GM23338 (cell line): ENCODE measurements around the gene RAX2. TPM values are rescaled to one million over a fixed set of nuclear protein-coding genes. Genes with fewer than 3 reads are reported as not detected.
A peak's percentile ranks its signal among the peaks of the same experiment; 100 is the strongest.

Experiments used
- ATAC-seq: fragments of 200-7000 bp; cut with Tn5 transposase; 3 replicates; pipeline ENCODE4 v1.9.1; 2020
- DNase-seq: peaks from one replicate; pipeline ENCODE4 v3.0.0-alpha.2; 2015; ENCODE audit warnings: low spot score
- H2AFZ ChIP-seq: fragments of 200-600 bp; sonication (generic); 2 replicates; pipeline ENCODE4 v1.8.0; 2016; ENCODE audit warnings: antibody characterized with exemption, mild to moderate bottlenecking, moderate library complexity
- H3F3A ChIP-seq: fragments of 200-600 bp; sonication (generic); replicated peaks from 2 replicates; pipeline ENCODE4 v1.8.0; 2017; ENCODE audit warnings: antibody characterized with exemption, mixed run types, low read depth
- H3K27ac ChIP-seq: fragments of 200-600 bp; sonication (generic); 2 replicates; pipeline ENCODE4 v1.6.1; 2016; ENCODE audit warnings: low read depth
- H3K27me3 ChIP-seq: fragments of 200-600 bp; sonication (generic); 2 replicates; pipeline ENCODE4 v1.8.0; 2016; ENCODE audit warnings: mild to moderate bottlenecking, mixed run types, moderate library complexity; ENCODE audit not compliant: insufficient read depth
- H3K36me3 ChIP-seq: fragments of 200-600 bp; sonication (generic); 2 replicates; pipeline ENCODE4 v1.8.0; 2016; ENCODE audit warnings: mild to moderate bottlenecking; ENCODE audit not compliant: insufficient read depth
- H3K4me1 ChIP-seq: fragments of 200-600 bp; sonication (generic); 2 replicates; pipeline ENCODE4 v1.8.0; 2016; ENCODE audit warnings: mild to moderate bottlenecking, moderate library complexity; ENCODE audit not compliant: insufficient read depth
- H3K4me2 ChIP-seq: fragments of 200-600 bp; sonication (generic); 2 replicates; pipeline ENCODE4 v1.7.1; 2017; ENCODE audit warnings: mixed run types
- H3K4me3 ChIP-seq: fragments of 200-600 bp; sonication (generic); 2 replicates; pipeline ENCODE4 v1.6.1; 2016; ENCODE audit warnings: mixed run types
- H3K79me2 ChIP-seq: fragments of 200-600 bp; sonication (generic); replicated peaks from 2 replicates; pipeline ENCODE4 v1.8.0; 2017; ENCODE audit warnings: mild to moderate bottlenecking; ENCODE audit not compliant: insufficient read depth
- H3K9me2 ChIP-seq: fragments of 200-600 bp; sonication (generic); 2 replicates; pipeline ENCODE4 v1.8.0; 2017; ENCODE audit not compliant: insufficient read depth
- H4K20me1 ChIP-seq: fragments of 200-600 bp; sonication (generic); replicated peaks from 2 replicates; pipeline ENCODE4 v1.8.0; 2017; ENCODE audit warnings: mild to moderate bottlenecking; ENCODE audit not compliant: insufficient read depth
- H3K27ac Mint-ChIP-seq: 2 replicates; pipeline ENCODE4 v1.8.0; 2020; ENCODE audit warnings: inconsistent platforms, mild to moderate bottlenecking, moderate library complexity, mixed read lengths
- H3K27me3 Mint-ChIP-seq: 3 replicates; pipeline ENCODE4 v1.8.0; 2022; ENCODE audit warnings: low read depth, mild to moderate bottlenecking, moderate library complexity, mixed read lengths, inconsistent platforms; ENCODE audit not compliant: insufficient read depth, poor library complexity
- H3K36me3 Mint-ChIP-seq: 3 replicates; pipeline ENCODE4 v1.8.0; 2021; ENCODE audit warnings: low read depth, mild to moderate bottlenecking, inconsistent platforms, moderate library complexity, mixed read lengths
- H3K4me1 Mint-ChIP-seq: 3 replicates; pipeline ENCODE4 v1.8.0; 2020; ENCODE audit warnings: mild to moderate bottlenecking, inconsistent platforms, mixed read lengths
- H3K4me3 Mint-ChIP-seq: 3 replicates; pipeline ENCODE4 v1.8.0; 2021; ENCODE audit warnings: moderate library complexity, mild to moderate bottlenecking, inconsistent platforms, mixed read lengths
- H3K9me3 Mint-ChIP-seq: 3 replicates; pipeline ENCODE4 v1.8.0; 2020; ENCODE audit warnings: moderate library complexity, mild to moderate bottlenecking, inconsistent platforms, mixed read lengths
- CREB1 ChIP-seq: fragments of 250-450 bp; sonication (Bioruptor Pico); IDR thresholded peaks from 2 replicates; pipeline ENCODE4 v1.5.0; 2020; ENCODE audit warnings: low read depth, mild to moderate bottlenecking, moderate library complexity
- JUNB ChIP-seq: IDR thresholded peaks from one replicate; pipeline ENCODE4 v1.6.1; 2016; ENCODE audit warnings: antibody characterized with exemption; ENCODE audit not compliant: unreplicated experiment
- NANOG ChIP-seq: IDR thresholded peaks from 2 replicates; pipeline ENCODE4 v1.6.1; 2016; ENCODE audit warnings: antibody characterized with exemption, borderline replicate concordance
- POLR2AphosphoS5 ChIP-seq: IDR thresholded peaks from 2 replicates; pipeline ENCODE4 v1.6.1; 2016; ENCODE audit warnings: antibody characterized with exemption, low read depth
- ZNF114 ChIP-seq: fragments of 250-450 bp; sonication (Bioruptor Pico); IDR thresholded peaks from 2 replicates; pipeline ENCODE4 v1.5.0; 2020; ENCODE audit warnings: mild to moderate bottlenecking, moderate library complexity
- polyA plus RNA-seq: library from polyadenylated mRNA; unstranded; fragments of >200 nt; fragmentation: Nextera tagmentation; extraction: Ambion mirVana; gene quantifications from 2 replicates; pipeline ENCODE4 v1.2.1, GENCODE V29; 2016
- total RNA-seq: library from RNA; depleted of rRNA; stranded (reverse); fragments of >200 nt; shearing (Covaris generic); gene quantifications from 2 replicates; pipeline ENCODE4 v1.2.3, GENCODE V29; 2014
- TF ChIP-seq, protein P1 (sequence below): fragments of 250-450 bp; sonication (Bioruptor Pico); IDR thresholded peaks from 2 replicates; pipeline ENCODE4 v1.5.0; 2020; ENCODE audit warnings: mild to moderate bottlenecking, moderate library complexity
- TF ChIP-seq, protein P2 (sequence below): IDR thresholded peaks from 2 replicates; pipeline ENCODE4 v1.6.1; 2016; ENCODE audit warnings: antibody characterized with exemption
- TF ChIP-seq, protein P3 (sequence below), 2 experiments: fragments of 200-600 bp in 1 of 2; sonication (generic) in 1 of 2; conservative IDR thresholded peaks; 2 replicates each; pipeline versions ENCODE4 v1.5.1 to v1.6.1; 2016 to 2017; ENCODE audit warnings: antibody characterized with exemption in 2 of 2, low read depth in 2 of 2, mild to moderate bottlenecking in 2 of 2, moderate library complexity in 1 of 2

Gene RAX2
- total and polyA plus RNA-seq, 2 experiments from 2014 or later = 0.13 TPM; not detected in 1

DNA sequence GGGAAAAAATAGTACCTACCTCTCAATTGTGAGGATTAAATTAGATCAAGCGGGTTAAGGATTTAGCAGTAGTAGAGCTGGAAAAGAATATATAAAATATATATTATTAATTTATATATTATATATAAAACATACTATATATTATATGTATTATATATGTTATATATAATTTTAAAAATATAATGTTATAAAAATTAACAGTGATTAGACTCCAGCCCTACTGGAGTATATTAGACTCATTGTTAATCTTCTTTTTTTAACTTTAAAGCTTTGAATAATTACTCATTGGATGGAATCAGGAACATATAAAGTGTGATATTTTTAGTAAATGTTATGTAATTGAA lies 9.9 kb downstream of the RAX2 start:
- H3K27me3 Mint-ChIP-seq = peaks cover 11% of the 10 kb centered on the region
- no peak for TF ChIP-seq NANOG
- peaks cover 2% of the 10 kb centered on the region; the same call in 1 of the 3 replicates for H3K9me3 Mint-ChIP-seq
- peak overlapping the region; percentile 97 for H3K27ac Mint-ChIP-seq
- no peaks in the 10 kb centered on the region for H3F3A ChIP-seq
- H3K4me1 ChIP-seq = peaks cover 3% of the 10 kb centered on the region
- H3K36me3 Mint-ChIP-seq = peaks cover 5% of the 10 kb centered on the region; the same call in 2 of the 3 replicates
- H2AFZ ChIP-seq = peak overlapping the region; percentile 76; the same call in 1 of the 2 replicates
- no peaks in the 10 kb centered on the region for H3K27me3 ChIP-seq
- no peaks in the 10 kb centered on the region for H3K36me3 ChIP-seq
- no peaks in the 10 kb centered on the region; the same call in 1 of the 2 replicates for H3K9me2 ChIP-seq
- no peak overlapping the region; the same call in 1 of the 2 replicates for H3K4me2 ChIP-seq
- H4K20me1 ChIP-seq = no peaks in the 10 kb centered on the region
- peaks cover 22% of the 10 kb centered on the region for H3K79me2 ChIP-seq
- ATAC-seq (no peak), DNase-seq (no peak)
- H3K4me1 Mint-ChIP-seq = peaks cover 4% of the 10 kb centered on the region
- H3K4me3 ChIP-seq = peak overlapping the region; percentile 99
- no peak overlapping the region for H3K27ac ChIP-seq
- H3K4me3 Mint-ChIP-seq = peak overlapping the region; percentile 96

DNA sequence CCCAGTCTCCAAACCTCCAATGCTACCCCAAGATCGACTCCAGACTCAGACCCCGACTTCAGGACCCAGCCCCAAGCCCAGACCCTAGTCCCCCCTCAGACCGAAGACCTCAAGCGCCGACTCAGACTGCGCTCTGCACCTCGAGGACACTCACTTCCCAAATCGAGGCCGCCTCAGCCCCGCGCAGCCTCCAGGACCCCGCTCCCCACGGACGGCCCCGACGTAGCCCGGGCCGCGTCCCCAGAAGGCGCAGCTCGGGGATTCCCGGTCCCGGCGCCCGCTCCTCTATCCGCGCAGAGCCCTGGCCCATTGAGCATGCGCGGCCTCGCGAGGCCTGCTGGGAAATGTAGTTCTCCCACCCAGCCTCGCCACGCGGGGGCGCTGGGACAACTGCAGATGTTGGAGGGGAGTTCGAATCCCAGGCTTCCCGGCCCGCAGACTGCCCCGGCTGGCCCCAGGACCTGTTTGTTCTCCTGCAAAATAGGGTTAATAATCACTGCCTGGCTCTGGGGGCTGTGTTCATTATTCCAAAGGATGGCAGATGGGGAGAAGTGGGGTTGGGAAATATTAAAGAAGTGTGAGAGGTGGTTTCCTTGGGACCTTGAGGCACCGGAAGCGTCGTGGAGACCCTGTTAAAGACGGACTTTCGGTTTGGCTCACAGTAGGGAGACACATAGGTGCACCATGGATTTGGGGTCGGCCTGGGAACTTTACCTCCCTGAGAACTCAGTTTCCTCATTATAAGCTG lies 10.5 kb downstream of the RAX2 start, which contains the start of gene APBA3:
Gene APBA3, minus strand, starts transcription at position 311 of the 748 bp plus-strand sequence. CDS start 1,428 bp downstream, outside the sequence.
- ATAC-seq = peak; percentile 79
- H3K36me3 ChIP-seq = no peaks in the 10 kb centered on the region
- Mint-ChIP-seq H3K4me1 (peaks cover 4% of the 10 kb centered on the region), H3K4me3 (peak within 1 kb of the TSS; percentile 96), H3K27me3 (peaks cover 11% of the 10 kb centered on the region), H3K9me3 (peaks cover 2% of the 10 kb centered on the region; the same call in 1 of the 3 replicates), H3K27ac (peak within 1 kb of the TSS; percentile 97), H3K36me3 (peaks cover 4% of the 10 kb centered on the region; the same call in 2 of the 3 replicates)
- peak within 1 kb of the TSS; percentile 99 for H3K4me3 ChIP-seq
- peak within 1 kb of the TSS; percentile 96 for H2AFZ ChIP-seq
- peaks cover 22% of the 10 kb centered on the region for H3K79me2 ChIP-seq
- no peaks in the 10 kb centered on the region for H4K20me1 ChIP-seq
- H3K27me3 ChIP-seq = no peaks in the 10 kb centered on the region
- no peak for TF ChIP-seq JUNB
- TF ChIP-seq, protein P1, sequence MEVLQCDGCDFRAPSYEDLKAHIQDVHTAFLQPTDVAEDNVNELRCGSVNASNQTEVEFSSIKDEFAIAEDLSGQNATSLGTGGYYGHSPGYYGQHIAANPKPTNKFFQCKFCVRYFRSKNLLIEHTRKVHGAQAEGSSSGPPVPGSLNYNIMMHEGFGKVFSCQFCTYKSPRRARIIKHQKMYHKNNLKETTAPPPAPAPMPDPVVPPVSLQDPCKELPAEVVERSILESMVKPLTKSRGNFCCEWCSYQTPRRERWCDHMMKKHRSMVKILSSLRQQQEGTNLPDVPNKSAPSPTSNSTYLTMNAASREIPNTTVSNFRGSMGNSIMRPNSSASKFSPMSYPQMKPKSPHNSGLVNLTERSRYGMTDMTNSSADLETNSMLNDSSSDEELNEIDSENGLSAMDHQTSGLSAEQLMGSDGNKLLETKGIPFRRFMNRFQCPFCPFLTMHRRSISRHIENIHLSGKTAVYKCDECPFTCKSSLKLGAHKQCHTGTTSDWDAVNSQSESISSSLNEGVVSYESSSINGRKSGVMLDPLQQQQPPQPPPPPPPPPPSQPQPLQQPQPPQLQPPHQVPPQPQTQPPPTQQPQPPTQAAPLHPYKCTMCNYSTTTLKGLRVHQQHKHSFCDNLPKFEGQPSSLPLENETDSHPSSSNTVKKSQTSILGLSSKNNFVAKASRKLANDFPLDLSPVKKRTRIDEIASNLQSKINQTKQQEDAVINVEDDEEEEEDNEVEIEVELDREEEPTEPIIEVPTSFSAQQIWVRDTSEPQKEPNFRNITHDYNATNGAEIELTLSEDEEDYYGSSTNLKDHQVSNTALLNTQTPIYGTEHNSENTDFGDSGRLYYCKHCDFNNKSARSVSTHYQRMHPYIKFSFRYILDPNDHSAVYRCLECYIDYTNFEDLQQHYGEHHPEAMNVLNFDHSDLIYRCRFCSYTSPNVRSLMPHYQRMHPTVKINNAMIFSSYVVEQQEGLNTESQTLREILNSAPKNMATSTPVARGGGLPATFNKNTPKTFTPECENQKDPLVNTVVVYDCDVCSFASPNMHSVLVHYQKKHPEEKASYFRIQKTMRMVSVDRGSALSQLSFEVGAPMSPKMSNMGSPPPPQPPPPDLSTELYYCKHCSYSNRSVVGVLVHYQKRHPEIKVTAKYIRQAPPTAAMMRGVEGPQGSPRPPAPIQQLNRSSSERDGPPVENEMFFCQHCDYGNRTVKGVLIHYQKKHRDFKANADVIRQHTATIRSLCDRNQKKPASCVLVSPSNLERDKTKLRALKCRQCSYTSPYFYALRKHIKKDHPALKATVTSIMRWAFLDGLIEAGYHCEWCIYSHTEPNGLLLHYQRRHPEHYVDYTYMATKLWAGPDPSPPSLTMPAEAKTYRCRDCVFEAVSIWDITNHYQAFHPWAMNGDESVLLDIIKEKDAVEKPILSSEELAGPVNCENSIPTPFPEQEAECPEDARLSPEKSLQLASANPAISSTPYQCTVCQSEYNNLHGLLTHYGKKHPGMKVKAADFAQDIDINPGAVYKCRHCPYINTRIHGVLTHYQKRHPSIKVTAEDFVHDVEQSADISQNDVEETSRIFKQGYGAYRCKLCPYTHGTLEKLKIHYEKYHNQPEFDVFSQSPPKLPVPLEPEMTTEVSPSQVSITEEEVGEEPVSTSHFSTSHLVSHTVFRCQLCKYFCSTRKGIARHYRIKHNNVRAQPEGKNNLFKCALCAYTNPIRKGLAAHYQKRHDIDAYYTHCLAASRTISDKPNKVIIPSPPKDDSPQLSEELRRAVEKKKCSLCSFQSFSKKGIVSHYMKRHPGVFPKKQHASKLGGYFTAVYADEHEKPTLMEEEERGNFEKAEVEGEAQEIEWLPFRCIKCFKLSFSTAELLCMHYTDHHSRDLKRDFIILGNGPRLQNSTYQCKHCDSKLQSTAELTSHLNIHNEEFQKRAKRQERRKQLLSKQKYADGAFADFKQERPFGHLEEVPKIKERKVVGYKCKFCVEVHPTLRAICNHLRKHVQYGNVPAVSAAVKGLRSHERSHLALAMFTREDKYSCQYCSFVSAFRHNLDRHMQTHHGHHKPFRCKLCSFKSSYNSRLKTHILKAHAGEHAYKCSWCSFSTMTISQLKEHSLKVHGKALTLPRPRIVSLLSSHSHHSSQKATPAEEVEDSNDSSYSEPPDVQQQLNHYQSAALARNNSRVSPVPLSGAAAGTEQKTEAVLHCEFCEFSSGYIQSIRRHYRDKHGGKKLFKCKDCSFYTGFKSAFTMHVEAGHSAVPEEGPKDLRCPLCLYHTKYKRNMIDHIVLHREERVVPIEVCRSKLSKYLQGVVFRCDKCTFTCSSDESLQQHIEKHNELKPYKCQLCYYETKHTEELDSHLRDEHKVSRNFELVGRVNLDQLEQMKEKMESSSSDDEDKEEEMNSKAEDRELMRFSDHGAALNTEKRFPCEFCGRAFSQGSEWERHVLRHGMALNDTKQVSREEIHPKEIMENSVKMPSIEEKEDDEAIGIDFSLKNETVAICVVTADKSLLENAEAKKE = no peak
- TF ChIP-seq CREB1 (CRISPR knock-in tag) = peak; percentile 50; the same call in 1 of the 2 replicates
- peak; percentile 40; the same call in 1 of the 2 replicates for TF ChIP-seq ZNF114
- peak; percentile 95 for TF ChIP-seq POLR2AphosphoS5
- TF ChIP-seq, protein P2, sequence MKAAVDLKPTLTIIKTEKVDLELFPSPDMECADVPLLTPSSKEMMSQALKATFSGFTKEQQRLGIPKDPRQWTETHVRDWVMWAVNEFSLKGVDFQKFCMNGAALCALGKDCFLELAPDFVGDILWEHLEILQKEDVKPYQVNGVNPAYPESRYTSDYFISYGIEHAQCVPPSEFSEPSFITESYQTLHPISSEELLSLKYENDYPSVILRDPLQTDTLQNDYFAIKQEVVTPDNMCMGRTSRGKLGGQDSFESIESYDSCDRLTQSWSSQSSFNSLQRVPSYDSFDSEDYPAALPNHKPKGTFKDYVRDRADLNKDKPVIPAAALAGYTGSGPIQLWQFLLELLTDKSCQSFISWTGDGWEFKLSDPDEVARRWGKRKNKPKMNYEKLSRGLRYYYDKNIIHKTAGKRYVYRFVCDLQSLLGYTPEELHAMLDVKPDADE = peak; percentile 90
- TF ChIP-seq, protein P3, sequence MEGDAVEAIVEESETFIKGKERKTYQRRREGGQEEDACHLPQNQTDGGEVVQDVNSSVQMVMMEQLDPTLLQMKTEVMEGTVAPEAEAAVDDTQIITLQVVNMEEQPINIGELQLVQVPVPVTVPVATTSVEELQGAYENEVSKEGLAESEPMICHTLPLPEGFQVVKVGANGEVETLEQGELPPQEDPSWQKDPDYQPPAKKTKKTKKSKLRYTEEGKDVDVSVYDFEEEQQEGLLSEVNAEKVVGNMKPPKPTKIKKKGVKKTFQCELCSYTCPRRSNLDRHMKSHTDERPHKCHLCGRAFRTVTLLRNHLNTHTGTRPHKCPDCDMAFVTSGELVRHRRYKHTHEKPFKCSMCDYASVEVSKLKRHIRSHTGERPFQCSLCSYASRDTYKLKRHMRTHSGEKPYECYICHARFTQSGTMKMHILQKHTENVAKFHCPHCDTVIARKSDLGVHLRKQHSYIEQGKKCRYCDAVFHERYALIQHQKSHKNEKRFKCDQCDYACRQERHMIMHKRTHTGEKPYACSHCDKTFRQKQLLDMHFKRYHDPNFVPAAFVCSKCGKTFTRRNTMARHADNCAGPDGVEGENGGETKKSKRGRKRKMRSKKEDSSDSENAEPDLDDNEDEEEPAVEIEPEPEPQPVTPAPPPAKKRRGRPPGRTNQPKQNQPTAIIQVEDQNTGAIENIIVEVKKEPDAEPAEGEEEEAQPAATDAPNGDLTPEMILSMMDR (conservative IDR thresholded peaks at IDR 0.05; ENCODE audit: low read depth in 2 of 2) = peak; percentile 58 to 79
- peaks cover 3% of the 10 kb centered on the region for H3K4me1 ChIP-seq
- H3F3A ChIP-seq = no peaks in the 10 kb centered on the region
- peak within 1 kb of the TSS; percentile 73 for H3K27ac ChIP-seq
- H3K4me2 ChIP-seq = peak within 1 kb of the TSS; percentile 93
- DNase-seq = peak; percentile 94
- no peaks in the 10 kb centered on the region; the same call in 1 of the 2 replicates for H3K9me2 ChIP-seq
